ENCODE data around the gene DCAF11. TPM values are rescaled to one million over a fixed set of nuclear protein-coding genes. Genes with fewer than 3 reads are reported as not detected.

DCAF11 gene
- total RNA-seq, 1 donor from 2014 or later, result 26.9 TPM

DNA sequence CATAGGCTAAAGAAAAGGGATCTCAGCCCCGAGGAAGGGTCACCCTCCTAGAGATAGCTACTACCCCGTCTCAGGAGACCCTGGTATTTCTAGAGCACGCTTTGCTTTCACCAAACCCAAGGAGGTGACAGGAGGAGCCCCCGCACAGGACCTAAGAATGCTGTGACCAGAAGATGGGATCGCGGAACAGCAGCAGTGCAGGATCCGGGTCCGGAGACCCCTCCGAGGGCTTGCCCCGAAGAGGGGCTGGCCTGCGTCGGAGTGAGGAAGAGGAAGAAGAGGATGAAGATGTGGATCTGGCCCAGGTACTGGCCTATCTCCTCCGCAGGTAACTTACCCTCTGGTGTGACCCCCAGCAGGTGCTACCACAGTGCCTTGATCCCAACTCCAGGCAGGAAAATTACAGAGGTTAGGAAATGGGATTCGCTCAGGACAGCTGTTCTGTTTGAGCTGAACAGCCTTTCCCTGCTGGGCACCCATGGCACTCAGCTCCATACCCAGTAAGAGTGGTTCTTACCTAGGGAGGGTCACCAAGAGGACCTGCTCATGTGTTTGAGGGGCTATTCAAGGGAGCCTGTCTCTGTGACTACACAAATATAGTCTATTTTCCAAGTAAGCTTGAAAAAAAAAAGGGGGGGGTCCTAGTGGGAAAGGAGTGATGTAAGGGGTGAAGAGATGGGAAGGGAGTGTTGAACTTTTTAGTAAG lies 998 bp downstream of the DCAF11 start:
- peak overlapping the region; percentile 99 for H3K27ac ChIP-seq (ENCODE audit: low read depth, low read length)
- H3K4me2 ChIP-seq (ENCODE audit: low read length), result peak overlapping the region; percentile 97
- no peak for DNase-seq (ENCODE audit: low read depth)
- peak overlapping the region; percentile 98 for H3K27ac Mint-ChIP-seq (ENCODE audit: unreplicated experiment)
- H3K27me3 Mint-ChIP-seq (ENCODE audit: low read depth, unreplicated experiment), result no peaks in the 10 kb centered on the region
- peaks cover 21% of the 10 kb centered on the region for H3K36me3 Mint-ChIP-seq (ENCODE audit: low read depth, unreplicated experiment)
- no peaks in the 10 kb centered on the region for H3K27me3 ChIP-seq (ENCODE audit: insufficient read depth, low read length)
- H3K9me3 Mint-ChIP-seq (ENCODE audit: unreplicated experiment), result no peaks in the 10 kb centered on the region
- peaks cover 21% of the 10 kb centered on the region for H3K36me3 ChIP-seq (ENCODE audit: insufficient read depth, low read length)
- peak overlapping the region; percentile 94 for H3K4me3 Mint-ChIP-seq (ENCODE audit: unreplicated experiment)
- H3K4me3 ChIP-seq (ENCODE audit: insufficient read depth, low read depth, low read length), result peak overlapping the region; percentile 88
- peaks cover 7% of the 10 kb centered on the region for H3K79me2 ChIP-seq (ENCODE audit: insufficient read depth, low read length)
- peak overlapping the region; percentile 93 for H3K9ac ChIP-seq (ENCODE audit: low read length)
- no peaks in the 10 kb centered on the region for H3K9me3 ChIP-seq (ENCODE audit: insufficient read depth, low read depth, low read length)
- no peak for TF ChIP-seq EZH2 (IDR thresholded peaks at IDR 0.05; ENCODE audit: insufficient read depth, low read length)
- TF ChIP-seq, protein P1, sequence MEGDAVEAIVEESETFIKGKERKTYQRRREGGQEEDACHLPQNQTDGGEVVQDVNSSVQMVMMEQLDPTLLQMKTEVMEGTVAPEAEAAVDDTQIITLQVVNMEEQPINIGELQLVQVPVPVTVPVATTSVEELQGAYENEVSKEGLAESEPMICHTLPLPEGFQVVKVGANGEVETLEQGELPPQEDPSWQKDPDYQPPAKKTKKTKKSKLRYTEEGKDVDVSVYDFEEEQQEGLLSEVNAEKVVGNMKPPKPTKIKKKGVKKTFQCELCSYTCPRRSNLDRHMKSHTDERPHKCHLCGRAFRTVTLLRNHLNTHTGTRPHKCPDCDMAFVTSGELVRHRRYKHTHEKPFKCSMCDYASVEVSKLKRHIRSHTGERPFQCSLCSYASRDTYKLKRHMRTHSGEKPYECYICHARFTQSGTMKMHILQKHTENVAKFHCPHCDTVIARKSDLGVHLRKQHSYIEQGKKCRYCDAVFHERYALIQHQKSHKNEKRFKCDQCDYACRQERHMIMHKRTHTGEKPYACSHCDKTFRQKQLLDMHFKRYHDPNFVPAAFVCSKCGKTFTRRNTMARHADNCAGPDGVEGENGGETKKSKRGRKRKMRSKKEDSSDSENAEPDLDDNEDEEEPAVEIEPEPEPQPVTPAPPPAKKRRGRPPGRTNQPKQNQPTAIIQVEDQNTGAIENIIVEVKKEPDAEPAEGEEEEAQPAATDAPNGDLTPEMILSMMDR (IDR thresholded peaks at IDR 0.05; ENCODE audit: insufficient read depth, low read depth, low read length), result no peak
- H3K4me1 ChIP-seq (ENCODE audit: insufficient read depth, low read length), result peaks cover 13% of the 10 kb centered on the region
- no peaks in the 10 kb centered on the region for H4K20me1 ChIP-seq (ENCODE audit: insufficient read depth, low read length)
- H2AFZ ChIP-seq (ENCODE audit: low read depth, low read length), result peak overlapping the region; percentile 97
- FAIRE-seq, result no peak
- H3K4me1 Mint-ChIP-seq (ENCODE audit: low read depth, unreplicated experiment), result peaks cover 8% of the 10 kb centered on the region

DNA sequence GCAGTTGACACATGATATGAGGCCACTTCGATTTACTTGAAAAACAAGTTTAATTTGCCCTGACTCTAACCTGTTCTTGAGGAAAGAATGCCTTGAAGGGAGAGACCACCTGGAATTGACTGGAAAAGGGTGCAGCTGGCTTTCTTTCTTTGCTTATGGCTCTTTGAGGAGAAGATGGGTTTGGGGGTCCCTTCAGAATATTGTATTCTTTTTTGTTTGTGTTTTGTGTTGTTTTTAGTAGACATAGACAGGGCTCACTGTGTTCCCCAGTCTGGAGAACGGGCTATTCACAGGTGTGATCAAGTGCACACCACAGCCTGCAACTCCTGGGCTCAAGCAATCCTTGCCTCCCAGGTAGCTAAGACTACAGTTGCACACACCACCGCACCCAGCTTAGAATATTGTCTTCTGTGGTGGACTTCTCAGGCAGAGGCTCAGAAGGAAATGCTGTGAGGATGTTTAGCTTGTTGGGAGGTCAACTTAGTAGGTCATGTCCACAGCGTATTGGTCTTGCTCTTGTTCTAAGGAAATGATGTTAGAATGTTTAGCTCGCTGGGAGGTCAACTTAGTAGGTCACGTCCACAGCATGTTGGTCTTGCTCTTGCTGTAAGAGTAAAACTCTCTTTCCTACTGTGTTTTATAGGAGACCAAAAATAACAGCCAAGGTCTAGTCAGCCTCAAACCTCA lies 1.7 kb downstream of the DCAF11 start:
- H3K4me1 ChIP-seq (ENCODE audit: insufficient read depth, low read length), result peaks cover 13% of the 10 kb centered on the region
- DNase-seq (ENCODE audit: low read depth) (no peak), FAIRE-seq (no peak)
- peaks cover 25% of the 10 kb centered on the region for H3K36me3 ChIP-seq (ENCODE audit: insufficient read depth, low read length)
- no peak overlapping the region for H3K4me3 ChIP-seq (ENCODE audit: insufficient read depth, low read depth, low read length)
- H3K27me3 ChIP-seq (ENCODE audit: insufficient read depth, low read length), result no peaks in the 10 kb centered on the region
- H4K20me1 ChIP-seq (ENCODE audit: insufficient read depth, low read length), result no peaks in the 10 kb centered on the region
- no peaks in the 10 kb centered on the region for H3K9me3 ChIP-seq (ENCODE audit: insufficient read depth, low read depth, low read length)
- TF ChIP-seq, protein P1 (IDR thresholded peaks at IDR 0.05; ENCODE audit: insufficient read depth, low read depth, low read length), result no peak
- TF ChIP-seq EZH2 (IDR thresholded peaks at IDR 0.05; ENCODE audit: insufficient read depth, low read length), result no peak
- no peak overlapping the region for H3K27ac ChIP-seq (ENCODE audit: low read depth, low read length)
- no peak overlapping the region for H2AFZ ChIP-seq (ENCODE audit: low read depth, low read length)
- no peaks in the 10 kb centered on the region for H3K27me3 Mint-ChIP-seq (ENCODE audit: low read depth, unreplicated experiment)
- H3K4me3 Mint-ChIP-seq (ENCODE audit: unreplicated experiment), result peak overlapping the region; percentile 94
- H3K79me2 ChIP-seq (ENCODE audit: insufficient read depth, low read length), result peaks cover 7% of the 10 kb centered on the region
- H3K9me3 Mint-ChIP-seq (ENCODE audit: unreplicated experiment), result no peaks in the 10 kb centered on the region
- H3K4me1 Mint-ChIP-seq (ENCODE audit: low read depth, unreplicated experiment), result peaks cover 8% of the 10 kb centered on the region
- H3K9ac ChIP-seq (ENCODE audit: low read length), result peak overlapping the region; percentile 93
- no peak overlapping the region for H3K27ac Mint-ChIP-seq (ENCODE audit: unreplicated experiment)
- H3K4me2 ChIP-seq (ENCODE audit: low read length), result peak overlapping the region; percentile 97
- H3K36me3 Mint-ChIP-seq (ENCODE audit: low read depth, unreplicated experiment), result peaks cover 23% of the 10 kb centered on the region

Measured in astrocyte (in vitro differentiated cells and primary cell).